GM23338 (cell line): ENCODE data around the gene CASP8. TPM values are rescaled to one million over a fixed set of nuclear protein-coding genes. Genes with fewer than 3 reads are reported as not detected.

Source experiments
- ATAC-seq: fragments of 200-7000 bp; cut with Tn5 transposase; 3 replicates; pipeline ENCODE4 v1.9.1; 2020
- DNase-seq: peaks from one replicate; pipeline ENCODE4 v3.0.0-alpha.2; 2015; ENCODE audit warnings: low spot score
- H2AFZ ChIP-seq: fragments of 200-600 bp; sonication (generic); 2 replicates; pipeline ENCODE4 v1.8.0; 2016; ENCODE audit warnings: antibody characterized with exemption, mild to moderate bottlenecking, moderate library complexity
- H3F3A ChIP-seq: fragments of 200-600 bp; sonication (generic); replicated peaks from 2 replicates; pipeline ENCODE4 v1.8.0; 2017; ENCODE audit warnings: antibody characterized with exemption, mixed run types, low read depth
- H3K27ac ChIP-seq: fragments of 200-600 bp; sonication (generic); 2 replicates; pipeline ENCODE4 v1.6.1; 2016; ENCODE audit warnings: low read depth
- H3K27me3 ChIP-seq: fragments of 200-600 bp; sonication (generic); 2 replicates; pipeline ENCODE4 v1.8.0; 2016; ENCODE audit warnings: mild to moderate bottlenecking, mixed run types, moderate library complexity; ENCODE audit not compliant: insufficient read depth
- H3K36me3 ChIP-seq: fragments of 200-600 bp; sonication (generic); 2 replicates; pipeline ENCODE4 v1.8.0; 2016; ENCODE audit warnings: mild to moderate bottlenecking; ENCODE audit not compliant: insufficient read depth
- H3K4me1 ChIP-seq: fragments of 200-600 bp; sonication (generic); 2 replicates; pipeline ENCODE4 v1.8.0; 2016; ENCODE audit warnings: mild to moderate bottlenecking, moderate library complexity; ENCODE audit not compliant: insufficient read depth
- H3K4me2 ChIP-seq: fragments of 200-600 bp; sonication (generic); 2 replicates; pipeline ENCODE4 v1.7.1; 2017; ENCODE audit warnings: mixed run types
- H3K4me3 ChIP-seq: fragments of 200-600 bp; sonication (generic); 2 replicates; pipeline ENCODE4 v1.6.1; 2016; ENCODE audit warnings: mixed run types
- H3K79me2 ChIP-seq: fragments of 200-600 bp; sonication (generic); replicated peaks from 2 replicates; pipeline ENCODE4 v1.8.0; 2017; ENCODE audit warnings: mild to moderate bottlenecking; ENCODE audit not compliant: insufficient read depth
- H3K9me2 ChIP-seq: fragments of 200-600 bp; sonication (generic); 2 replicates; pipeline ENCODE4 v1.8.0; 2017; ENCODE audit not compliant: insufficient read depth
- H4K20me1 ChIP-seq: fragments of 200-600 bp; sonication (generic); replicated peaks from 2 replicates; pipeline ENCODE4 v1.8.0; 2017; ENCODE audit warnings: mild to moderate bottlenecking; ENCODE audit not compliant: insufficient read depth
- H3K27ac Mint-ChIP-seq: 2 replicates; pipeline ENCODE4 v1.8.0; 2020; ENCODE audit warnings: inconsistent platforms, mild to moderate bottlenecking, moderate library complexity, mixed read lengths
- H3K27me3 Mint-ChIP-seq: 3 replicates; pipeline ENCODE4 v1.8.0; 2022; ENCODE audit warnings: low read depth, mild to moderate bottlenecking, moderate library complexity, mixed read lengths, inconsistent platforms; ENCODE audit not compliant: insufficient read depth, poor library complexity
- H3K36me3 Mint-ChIP-seq: 3 replicates; pipeline ENCODE4 v1.8.0; 2021; ENCODE audit warnings: low read depth, mild to moderate bottlenecking, inconsistent platforms, moderate library complexity, mixed read lengths
- H3K4me1 Mint-ChIP-seq: 3 replicates; pipeline ENCODE4 v1.8.0; 2020; ENCODE audit warnings: mild to moderate bottlenecking, inconsistent platforms, mixed read lengths
- H3K4me3 Mint-ChIP-seq: 3 replicates; pipeline ENCODE4 v1.8.0; 2021; ENCODE audit warnings: moderate library complexity, mild to moderate bottlenecking, inconsistent platforms, mixed read lengths
- H3K9me3 Mint-ChIP-seq: 3 replicates; pipeline ENCODE4 v1.8.0; 2020; ENCODE audit warnings: moderate library complexity, mild to moderate bottlenecking, inconsistent platforms, mixed read lengths
- CREB1 ChIP-seq: fragments of 250-450 bp; sonication (Bioruptor Pico); IDR thresholded peaks from 2 replicates; pipeline ENCODE4 v1.5.0; 2020; ENCODE audit warnings: low read depth, mild to moderate bottlenecking, moderate library complexity
- EZH2 ChIP-seq: fragments of 200-600 bp; sonication (generic); IDR thresholded peaks from one replicate; pipeline ENCODE4 v1.8.0; 2017; ENCODE audit warnings: antibody characterized with exemption, mild to moderate bottlenecking, low read depth; ENCODE audit not compliant: unreplicated experiment
- EZH2phosphoT487 ChIP-seq: fragments of 200-600 bp; sonication (generic); IDR thresholded peaks from one replicate; pipeline ENCODE4 v1.8.1; 2018; ENCODE audit warnings: antibody characterized with exemption; ENCODE audit not compliant: unreplicated experiment
- JUNB ChIP-seq: IDR thresholded peaks from one replicate; pipeline ENCODE4 v1.6.1; 2016; ENCODE audit warnings: antibody characterized with exemption; ENCODE audit not compliant: unreplicated experiment
- NANOG ChIP-seq: IDR thresholded peaks from 2 replicates; pipeline ENCODE4 v1.6.1; 2016; ENCODE audit warnings: antibody characterized with exemption, borderline replicate concordance
- POLR2AphosphoS5 ChIP-seq: IDR thresholded peaks from 2 replicates; pipeline ENCODE4 v1.6.1; 2016; ENCODE audit warnings: antibody characterized with exemption, low read depth
- STAT1 ChIP-seq: IDR thresholded peaks from one replicate; pipeline ENCODE4 v1.6.1; 2016; ENCODE audit warnings: antibody characterized with exemption; ENCODE audit not compliant: unreplicated experiment
- ZNF114 ChIP-seq: fragments of 250-450 bp; sonication (Bioruptor Pico); IDR thresholded peaks from 2 replicates; pipeline ENCODE4 v1.5.0; 2020; ENCODE audit warnings: mild to moderate bottlenecking, moderate library complexity
- ZNF331 ChIP-seq: fragments of 250-450 bp; sonication (Bioruptor Pico); IDR thresholded peaks from 2 replicates; pipeline ENCODE4 v1.5.0; 2020; ENCODE audit warnings: low read depth, mild to moderate bottlenecking, moderate library complexity
- polyA plus RNA-seq: library from polyadenylated mRNA; unstranded; fragments of >200 nt; fragmentation: Nextera tagmentation; extraction: Ambion mirVana; gene quantifications from 2 replicates; pipeline ENCODE4 v1.2.1, GENCODE V29; 2016
- total RNA-seq: library from RNA; depleted of rRNA; stranded (reverse); fragments of >200 nt; shearing (Covaris generic); gene quantifications from 2 replicates; pipeline ENCODE4 v1.2.3, GENCODE V29; 2014
- TF ChIP-seq, protein P1 (sequence below): IDR thresholded peaks from one replicate; pipeline ENCODE4 v1.6.1; 2018; ENCODE audit warnings: antibody characterized with exemption; ENCODE audit not compliant: unreplicated experiment
- TF ChIP-seq, protein P2 (sequence below), 2 experiments: fragments of 200-600 bp in 1 of 2; sonication (generic) in 1 of 2; conservative IDR thresholded peaks; 2 replicates each; pipeline versions ENCODE4 v1.5.1 to v1.6.1; 2016 to 2017; ENCODE audit warnings: antibody characterized with exemption in 2 of 2, low read depth in 2 of 2, mild to moderate bottlenecking in 2 of 2, moderate library complexity in 1 of 2
- TF ChIP-seq, protein P3 (sequence below): fragments of 250-450 bp; sonication (Bioruptor Pico); IDR thresholded peaks from 2 replicates; pipeline ENCODE4 v1.5.0; 2020; ENCODE audit warnings: mild to moderate bottlenecking, moderate library complexity
- TF ChIP-seq, protein P4 (sequence below): IDR thresholded peaks from 2 replicates; pipeline ENCODE4 v1.6.1; 2016; ENCODE audit warnings: antibody characterized with exemption

CASP8 gene
- total and polyA plus RNA-seq, 2 experiments from 2014 or later, result 2.3 to 3.6 TPM

- Histone ChIP-seq H3K4me2 (no peak overlapping the region; the same call in 1 of the 2 replicates), H3K4me3 (no peak overlapping the region)
Measured at GRCh38 chr2:201234663-201235135, 25.6 kb upstream of the CASP8 start.

More at GRCh38 chr2:201234663-201235135, 25.6 kb upstream of the CASP8 start:
- no peak for TF ChIP-seq EZH2
- TF ChIP-seq ZNF331, result no peak
- TF ChIP-seq, protein P1, sequence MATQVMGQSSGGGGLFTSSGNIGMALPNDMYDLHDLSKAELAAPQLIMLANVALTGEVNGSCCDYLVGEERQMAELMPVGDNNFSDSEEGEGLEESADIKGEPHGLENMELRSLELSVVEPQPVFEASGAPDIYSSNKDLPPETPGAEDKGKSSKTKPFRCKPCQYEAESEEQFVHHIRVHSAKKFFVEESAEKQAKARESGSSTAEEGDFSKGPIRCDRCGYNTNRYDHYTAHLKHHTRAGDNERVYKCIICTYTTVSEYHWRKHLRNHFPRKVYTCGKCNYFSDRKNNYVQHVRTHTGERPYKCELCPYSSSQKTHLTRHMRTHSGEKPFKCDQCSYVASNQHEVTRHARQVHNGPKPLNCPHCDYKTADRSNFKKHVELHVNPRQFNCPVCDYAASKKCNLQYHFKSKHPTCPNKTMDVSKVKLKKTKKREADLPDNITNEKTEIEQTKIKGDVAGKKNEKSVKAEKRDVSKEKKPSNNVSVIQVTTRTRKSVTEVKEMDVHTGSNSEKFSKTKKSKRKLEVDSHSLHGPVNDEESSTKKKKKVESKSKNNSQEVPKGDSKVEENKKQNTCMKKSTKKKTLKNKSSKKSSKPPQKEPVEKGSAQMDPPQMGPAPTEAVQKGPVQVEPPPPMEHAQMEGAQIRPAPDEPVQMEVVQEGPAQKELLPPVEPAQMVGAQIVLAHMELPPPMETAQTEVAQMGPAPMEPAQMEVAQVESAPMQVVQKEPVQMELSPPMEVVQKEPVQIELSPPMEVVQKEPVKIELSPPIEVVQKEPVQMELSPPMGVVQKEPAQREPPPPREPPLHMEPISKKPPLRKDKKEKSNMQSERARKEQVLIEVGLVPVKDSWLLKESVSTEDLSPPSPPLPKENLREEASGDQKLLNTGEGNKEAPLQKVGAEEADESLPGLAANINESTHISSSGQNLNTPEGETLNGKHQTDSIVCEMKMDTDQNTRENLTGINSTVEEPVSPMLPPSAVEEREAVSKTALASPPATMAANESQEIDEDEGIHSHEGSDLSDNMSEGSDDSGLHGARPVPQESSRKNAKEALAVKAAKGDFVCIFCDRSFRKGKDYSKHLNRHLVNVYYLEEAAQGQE, result no peak
- TF ChIP-seq NANOG, result no peak
- no peak for TF ChIP-seq EZH2phosphoT487
- TF ChIP-seq ZNF114 (CRISPR knock-in tag), result no peak
- no peak for TF ChIP-seq JUNB
- TF ChIP-seq, protein P2, sequence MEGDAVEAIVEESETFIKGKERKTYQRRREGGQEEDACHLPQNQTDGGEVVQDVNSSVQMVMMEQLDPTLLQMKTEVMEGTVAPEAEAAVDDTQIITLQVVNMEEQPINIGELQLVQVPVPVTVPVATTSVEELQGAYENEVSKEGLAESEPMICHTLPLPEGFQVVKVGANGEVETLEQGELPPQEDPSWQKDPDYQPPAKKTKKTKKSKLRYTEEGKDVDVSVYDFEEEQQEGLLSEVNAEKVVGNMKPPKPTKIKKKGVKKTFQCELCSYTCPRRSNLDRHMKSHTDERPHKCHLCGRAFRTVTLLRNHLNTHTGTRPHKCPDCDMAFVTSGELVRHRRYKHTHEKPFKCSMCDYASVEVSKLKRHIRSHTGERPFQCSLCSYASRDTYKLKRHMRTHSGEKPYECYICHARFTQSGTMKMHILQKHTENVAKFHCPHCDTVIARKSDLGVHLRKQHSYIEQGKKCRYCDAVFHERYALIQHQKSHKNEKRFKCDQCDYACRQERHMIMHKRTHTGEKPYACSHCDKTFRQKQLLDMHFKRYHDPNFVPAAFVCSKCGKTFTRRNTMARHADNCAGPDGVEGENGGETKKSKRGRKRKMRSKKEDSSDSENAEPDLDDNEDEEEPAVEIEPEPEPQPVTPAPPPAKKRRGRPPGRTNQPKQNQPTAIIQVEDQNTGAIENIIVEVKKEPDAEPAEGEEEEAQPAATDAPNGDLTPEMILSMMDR (conservative IDR thresholded peaks at IDR 0.05; ENCODE audit: low read depth in 2 of 2), result no peak
- TF ChIP-seq, protein P3, sequence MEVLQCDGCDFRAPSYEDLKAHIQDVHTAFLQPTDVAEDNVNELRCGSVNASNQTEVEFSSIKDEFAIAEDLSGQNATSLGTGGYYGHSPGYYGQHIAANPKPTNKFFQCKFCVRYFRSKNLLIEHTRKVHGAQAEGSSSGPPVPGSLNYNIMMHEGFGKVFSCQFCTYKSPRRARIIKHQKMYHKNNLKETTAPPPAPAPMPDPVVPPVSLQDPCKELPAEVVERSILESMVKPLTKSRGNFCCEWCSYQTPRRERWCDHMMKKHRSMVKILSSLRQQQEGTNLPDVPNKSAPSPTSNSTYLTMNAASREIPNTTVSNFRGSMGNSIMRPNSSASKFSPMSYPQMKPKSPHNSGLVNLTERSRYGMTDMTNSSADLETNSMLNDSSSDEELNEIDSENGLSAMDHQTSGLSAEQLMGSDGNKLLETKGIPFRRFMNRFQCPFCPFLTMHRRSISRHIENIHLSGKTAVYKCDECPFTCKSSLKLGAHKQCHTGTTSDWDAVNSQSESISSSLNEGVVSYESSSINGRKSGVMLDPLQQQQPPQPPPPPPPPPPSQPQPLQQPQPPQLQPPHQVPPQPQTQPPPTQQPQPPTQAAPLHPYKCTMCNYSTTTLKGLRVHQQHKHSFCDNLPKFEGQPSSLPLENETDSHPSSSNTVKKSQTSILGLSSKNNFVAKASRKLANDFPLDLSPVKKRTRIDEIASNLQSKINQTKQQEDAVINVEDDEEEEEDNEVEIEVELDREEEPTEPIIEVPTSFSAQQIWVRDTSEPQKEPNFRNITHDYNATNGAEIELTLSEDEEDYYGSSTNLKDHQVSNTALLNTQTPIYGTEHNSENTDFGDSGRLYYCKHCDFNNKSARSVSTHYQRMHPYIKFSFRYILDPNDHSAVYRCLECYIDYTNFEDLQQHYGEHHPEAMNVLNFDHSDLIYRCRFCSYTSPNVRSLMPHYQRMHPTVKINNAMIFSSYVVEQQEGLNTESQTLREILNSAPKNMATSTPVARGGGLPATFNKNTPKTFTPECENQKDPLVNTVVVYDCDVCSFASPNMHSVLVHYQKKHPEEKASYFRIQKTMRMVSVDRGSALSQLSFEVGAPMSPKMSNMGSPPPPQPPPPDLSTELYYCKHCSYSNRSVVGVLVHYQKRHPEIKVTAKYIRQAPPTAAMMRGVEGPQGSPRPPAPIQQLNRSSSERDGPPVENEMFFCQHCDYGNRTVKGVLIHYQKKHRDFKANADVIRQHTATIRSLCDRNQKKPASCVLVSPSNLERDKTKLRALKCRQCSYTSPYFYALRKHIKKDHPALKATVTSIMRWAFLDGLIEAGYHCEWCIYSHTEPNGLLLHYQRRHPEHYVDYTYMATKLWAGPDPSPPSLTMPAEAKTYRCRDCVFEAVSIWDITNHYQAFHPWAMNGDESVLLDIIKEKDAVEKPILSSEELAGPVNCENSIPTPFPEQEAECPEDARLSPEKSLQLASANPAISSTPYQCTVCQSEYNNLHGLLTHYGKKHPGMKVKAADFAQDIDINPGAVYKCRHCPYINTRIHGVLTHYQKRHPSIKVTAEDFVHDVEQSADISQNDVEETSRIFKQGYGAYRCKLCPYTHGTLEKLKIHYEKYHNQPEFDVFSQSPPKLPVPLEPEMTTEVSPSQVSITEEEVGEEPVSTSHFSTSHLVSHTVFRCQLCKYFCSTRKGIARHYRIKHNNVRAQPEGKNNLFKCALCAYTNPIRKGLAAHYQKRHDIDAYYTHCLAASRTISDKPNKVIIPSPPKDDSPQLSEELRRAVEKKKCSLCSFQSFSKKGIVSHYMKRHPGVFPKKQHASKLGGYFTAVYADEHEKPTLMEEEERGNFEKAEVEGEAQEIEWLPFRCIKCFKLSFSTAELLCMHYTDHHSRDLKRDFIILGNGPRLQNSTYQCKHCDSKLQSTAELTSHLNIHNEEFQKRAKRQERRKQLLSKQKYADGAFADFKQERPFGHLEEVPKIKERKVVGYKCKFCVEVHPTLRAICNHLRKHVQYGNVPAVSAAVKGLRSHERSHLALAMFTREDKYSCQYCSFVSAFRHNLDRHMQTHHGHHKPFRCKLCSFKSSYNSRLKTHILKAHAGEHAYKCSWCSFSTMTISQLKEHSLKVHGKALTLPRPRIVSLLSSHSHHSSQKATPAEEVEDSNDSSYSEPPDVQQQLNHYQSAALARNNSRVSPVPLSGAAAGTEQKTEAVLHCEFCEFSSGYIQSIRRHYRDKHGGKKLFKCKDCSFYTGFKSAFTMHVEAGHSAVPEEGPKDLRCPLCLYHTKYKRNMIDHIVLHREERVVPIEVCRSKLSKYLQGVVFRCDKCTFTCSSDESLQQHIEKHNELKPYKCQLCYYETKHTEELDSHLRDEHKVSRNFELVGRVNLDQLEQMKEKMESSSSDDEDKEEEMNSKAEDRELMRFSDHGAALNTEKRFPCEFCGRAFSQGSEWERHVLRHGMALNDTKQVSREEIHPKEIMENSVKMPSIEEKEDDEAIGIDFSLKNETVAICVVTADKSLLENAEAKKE, result no peak
- no peak for TF ChIP-seq CREB1
- TF ChIP-seq, protein P4, sequence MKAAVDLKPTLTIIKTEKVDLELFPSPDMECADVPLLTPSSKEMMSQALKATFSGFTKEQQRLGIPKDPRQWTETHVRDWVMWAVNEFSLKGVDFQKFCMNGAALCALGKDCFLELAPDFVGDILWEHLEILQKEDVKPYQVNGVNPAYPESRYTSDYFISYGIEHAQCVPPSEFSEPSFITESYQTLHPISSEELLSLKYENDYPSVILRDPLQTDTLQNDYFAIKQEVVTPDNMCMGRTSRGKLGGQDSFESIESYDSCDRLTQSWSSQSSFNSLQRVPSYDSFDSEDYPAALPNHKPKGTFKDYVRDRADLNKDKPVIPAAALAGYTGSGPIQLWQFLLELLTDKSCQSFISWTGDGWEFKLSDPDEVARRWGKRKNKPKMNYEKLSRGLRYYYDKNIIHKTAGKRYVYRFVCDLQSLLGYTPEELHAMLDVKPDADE, result no peak
- no peak for TF ChIP-seq STAT1
- no peak for TF ChIP-seq POLR2AphosphoS5
- Histone ChIP-seq H3K9me2 (no peaks in the 10 kb centered on the region), H3K79me2 (no peaks in the 10 kb centered on the region), H3K4me1 (no peaks in the 10 kb centered on the region), H3K27me3 (no peaks in the 10 kb centered on the region), H3K36me3 (no peaks in the 10 kb centered on the region), H3F3A (no peaks in the 10 kb centered on the region), H3K27ac (no peak overlapping the region), H4K20me1 (no peaks in the 10 kb centered on the region), H2AFZ (no peak overlapping the region)
- peaks cover 4% of the 10 kb centered on the region for H3K27me3 Mint-ChIP-seq
- H3K4me1 Mint-ChIP-seq, result peaks cover 12% of the 10 kb centered on the region
- DNase-seq (no peak), ATAC-seq (no peak)
- H3K27ac Mint-ChIP-seq, result no peak overlapping the region
- H3K9me3 Mint-ChIP-seq, result peaks cover 4% of the 10 kb centered on the region; the same call in 2 of the 3 replicates
- no peak overlapping the region for H3K4me3 Mint-ChIP-seq
- H3K36me3 Mint-ChIP-seq, result 0 out of 3 replicates have a peak, but pooled peaks cover 8% of the 10 kb centered on the region
